GM19395 (cell line): ENCODE measurements around the gene VPS13D.
"Not testable (repeated sequence)": the region's sequence is repeated elsewhere in the genome, so short reads cannot be mapped to it uniquely, and the experiment has no call there.

Source experiments
- ATAC-seq: cut with Tn5 transposase; IDR thresholded peaks from one replicate; pipeline ENCODE4 v1.9.1; 2021; ENCODE audit warnings: mild to moderate bottlenecking, moderate library complexity; ENCODE audit not compliant: unreplicated experiment

Gene VPS13D

DNA sequence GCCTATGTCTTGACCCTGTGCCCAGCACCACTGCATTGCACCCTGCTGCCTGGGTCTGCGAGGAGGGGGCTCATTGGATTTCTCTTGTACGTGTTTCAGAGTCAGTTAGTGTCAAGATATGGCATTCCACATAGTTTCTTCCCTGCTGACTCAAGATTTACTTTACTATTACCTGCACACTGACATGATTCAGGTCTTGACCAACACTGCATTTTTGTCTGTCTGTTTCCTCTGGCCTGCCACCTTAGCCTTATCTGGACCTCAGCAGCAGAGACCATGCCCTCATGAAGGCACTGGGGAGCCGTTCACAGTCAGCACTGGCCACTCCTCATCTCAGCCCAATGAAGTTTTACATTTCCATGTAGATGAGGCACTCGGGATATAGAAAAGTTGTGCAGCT is 232.8 kb downstream of the VPS13D start:
- no peak for ATAC-seq

DNA sequence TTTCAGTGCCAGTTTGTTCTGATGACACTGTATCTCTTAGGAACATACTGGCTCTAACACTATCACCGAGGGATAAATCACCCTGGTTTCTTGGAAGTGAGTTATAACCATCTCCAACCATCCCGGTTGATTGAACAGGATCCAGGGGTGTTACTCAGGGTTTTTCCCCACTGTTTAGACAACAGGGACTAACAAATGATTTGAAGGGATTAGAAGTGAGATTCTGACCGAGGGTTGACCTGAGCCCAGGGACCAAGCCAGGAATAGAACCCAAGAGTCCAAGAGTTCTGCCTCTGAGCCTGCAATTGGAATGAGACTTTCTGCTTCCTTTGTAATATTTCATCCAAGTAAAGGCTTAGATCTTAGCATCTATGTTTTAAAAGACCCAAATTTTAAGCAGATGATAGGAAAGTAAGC is 234.2 kb downstream of the VPS13D start:
- ATAC-seq, result no peak

DNA sequence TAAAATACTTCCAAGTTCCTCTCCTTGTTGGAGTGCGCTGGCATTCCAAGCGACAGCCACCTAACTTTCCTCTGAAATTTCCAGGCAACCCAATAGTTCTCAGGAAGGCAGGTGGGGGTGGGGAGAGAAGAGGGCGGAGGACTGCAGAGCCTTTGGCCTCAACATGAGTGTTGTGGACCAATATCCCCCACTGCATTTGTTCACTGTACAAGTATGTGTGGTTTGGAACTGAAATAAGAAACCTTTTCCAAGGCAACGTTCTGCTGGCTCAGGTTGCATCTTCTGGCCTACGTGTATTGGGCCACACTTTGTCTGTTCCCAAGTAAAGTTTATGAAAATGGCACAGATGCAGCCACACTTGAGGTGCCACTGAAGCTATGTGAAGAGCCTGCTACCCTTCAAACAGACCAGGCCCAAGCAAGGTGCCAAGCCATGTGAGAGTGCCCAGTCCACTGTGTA is 234.8 kb downstream of the VPS13D start:
- no peak for ATAC-seq

DNA sequence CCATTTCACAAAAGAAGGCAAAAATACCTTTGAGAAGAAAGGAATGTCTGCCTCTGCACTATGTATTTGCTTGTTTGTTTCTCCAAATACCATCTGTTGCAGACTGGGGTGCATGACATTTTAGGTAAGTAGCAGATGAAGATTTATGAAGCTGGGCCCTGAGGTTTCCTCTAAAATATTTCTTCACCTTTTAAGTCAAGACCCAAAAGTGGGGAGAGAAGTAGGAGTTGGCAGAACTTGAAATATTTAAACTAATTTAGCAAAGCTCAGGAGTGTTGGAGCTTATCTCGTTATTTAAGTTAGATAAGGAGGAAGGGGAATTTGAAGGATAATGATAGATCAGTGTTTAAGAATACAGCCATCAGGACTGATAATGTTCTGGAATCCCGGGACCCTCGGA is 235.3 kb downstream of the VPS13D start:
- no peak for ATAC-seq

DNA sequence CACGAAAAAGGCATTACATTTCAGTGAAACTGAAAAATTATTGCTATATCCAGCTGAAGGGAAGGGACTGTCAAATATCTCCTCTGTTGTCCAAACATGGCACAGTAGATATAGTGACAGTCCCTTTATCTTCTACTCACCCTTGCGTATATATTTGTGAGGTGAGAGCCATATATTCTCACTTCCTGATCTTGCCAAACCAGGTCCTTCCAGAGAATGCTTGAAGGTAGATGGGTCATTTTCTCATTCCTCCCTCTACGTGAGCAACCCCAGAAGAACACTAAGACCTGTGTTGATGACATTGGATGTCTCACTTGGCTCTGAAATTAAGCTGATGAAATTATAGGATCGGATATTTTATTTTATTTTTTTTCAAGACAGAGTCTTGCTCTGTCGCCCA is 237.0 kb downstream of the VPS13D start:
- ATAC-seq, result no peak

DNA sequence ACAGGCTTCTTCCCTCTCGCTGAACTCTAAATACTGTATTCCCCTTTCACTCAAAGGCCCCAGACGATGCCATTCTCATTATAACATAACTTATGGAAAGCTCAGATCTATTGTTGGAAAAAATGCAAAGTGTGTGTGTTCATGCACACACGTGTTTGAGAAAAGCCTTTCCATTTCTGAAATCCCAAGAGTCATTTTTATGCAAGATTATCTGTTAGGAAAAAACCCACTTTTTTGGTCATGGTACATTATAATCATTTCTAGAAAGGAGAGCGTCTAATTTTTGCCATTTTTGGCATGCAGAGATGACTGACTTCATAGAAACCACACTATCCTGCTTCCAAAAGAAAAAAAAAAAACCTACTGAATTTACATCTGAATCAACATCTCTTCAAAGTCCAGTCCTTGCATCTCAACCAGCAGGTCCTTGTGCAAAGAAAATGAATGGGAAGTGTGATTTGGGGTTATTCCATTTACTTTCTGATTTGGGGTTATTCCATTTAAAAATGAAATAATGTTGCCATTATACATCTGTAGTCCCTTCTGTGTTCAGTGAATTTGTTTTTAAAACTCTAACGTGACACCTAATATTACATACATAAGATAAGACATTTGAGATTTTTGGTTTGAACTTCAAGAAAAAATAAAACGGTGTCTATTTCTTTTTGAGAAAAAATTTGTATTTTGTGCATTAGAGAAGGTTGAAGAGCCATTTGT is 237.9 kb downstream of the VPS13D start:
- ATAC-seq, result no peak

DNA sequence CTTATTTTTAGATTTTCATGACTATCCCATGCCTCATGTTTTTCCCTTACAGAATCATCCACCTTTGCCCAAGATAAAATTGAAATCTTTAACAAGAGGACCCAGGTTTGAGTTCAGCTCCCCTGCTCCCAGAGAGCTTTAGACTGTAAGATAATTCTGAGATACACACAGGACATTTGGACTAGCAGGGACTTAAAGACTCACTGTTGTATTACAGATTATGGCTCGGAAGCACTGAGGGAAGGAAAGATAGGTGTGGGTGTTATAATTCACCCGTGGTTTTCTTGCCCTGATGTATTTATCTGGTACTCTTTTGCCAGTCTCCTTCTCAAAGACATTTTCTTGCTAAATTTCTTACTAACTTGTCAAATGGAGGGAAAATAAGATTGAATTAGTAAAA is 238.5 kb downstream of the VPS13D start:
- ATAC-seq, result no peak

DNA sequence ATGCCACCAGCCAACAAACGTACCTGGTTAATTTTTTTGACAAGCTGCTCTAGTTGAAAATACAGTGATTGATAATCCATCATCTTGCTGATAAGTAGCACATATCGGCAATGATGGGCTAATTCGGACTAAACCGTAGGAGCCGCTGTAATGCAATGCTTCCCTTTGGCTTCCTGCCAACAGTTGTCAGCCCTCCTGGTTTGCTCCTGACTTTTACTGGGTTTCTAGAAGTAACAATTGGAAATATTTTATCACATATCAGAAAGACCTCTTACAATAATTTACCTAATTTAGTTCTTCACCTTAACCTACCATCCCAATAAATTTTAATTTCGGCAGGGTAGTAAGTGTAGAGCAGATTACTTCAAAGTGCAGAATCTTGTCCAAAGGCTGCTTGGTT is 239.7 kb downstream of the VPS13D start:
- ATAC-seq, result no peak

DNA sequence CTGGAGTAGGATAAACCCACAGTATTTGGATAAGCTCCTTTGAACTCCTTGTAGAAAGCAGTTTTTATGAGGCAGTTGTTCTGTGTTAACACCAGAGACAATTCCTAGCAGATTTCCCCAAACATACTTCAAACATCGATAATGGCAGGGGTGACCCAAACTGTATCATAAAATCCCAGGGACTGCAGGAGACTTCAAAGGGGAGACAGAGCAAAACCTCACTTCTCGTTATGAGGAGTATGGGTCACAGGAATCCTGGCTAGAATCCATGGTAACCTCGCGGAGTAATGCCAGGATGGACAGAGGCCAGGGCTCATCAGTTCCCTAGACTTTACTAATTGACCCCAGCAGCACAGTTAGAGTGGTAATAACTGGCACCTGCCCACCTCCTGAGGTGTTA is 240.2 kb downstream of the VPS13D start:
- no peak for ATAC-seq

DNA sequence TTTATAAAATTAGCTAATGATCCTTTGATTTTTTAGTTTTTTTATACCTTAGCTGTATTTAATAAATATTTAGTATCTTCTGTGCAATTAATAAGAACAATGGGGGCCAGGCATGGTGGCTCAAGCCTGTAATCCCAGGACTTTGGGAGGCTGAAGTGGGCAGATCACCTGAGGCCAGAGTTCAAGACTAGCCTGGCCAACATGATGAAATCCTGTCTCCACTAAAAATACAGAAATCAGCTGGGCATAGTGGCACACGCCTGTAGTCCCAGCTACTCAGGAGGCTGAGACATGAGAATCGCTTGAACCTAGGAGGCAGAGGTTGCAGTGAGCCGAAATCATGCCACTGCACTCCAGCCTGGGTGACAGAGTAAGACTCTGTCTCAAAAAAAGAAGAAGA is 241.1 kb downstream of the VPS13D start:
- ATAC-seq, result not testable (repeated sequence)

DNA sequence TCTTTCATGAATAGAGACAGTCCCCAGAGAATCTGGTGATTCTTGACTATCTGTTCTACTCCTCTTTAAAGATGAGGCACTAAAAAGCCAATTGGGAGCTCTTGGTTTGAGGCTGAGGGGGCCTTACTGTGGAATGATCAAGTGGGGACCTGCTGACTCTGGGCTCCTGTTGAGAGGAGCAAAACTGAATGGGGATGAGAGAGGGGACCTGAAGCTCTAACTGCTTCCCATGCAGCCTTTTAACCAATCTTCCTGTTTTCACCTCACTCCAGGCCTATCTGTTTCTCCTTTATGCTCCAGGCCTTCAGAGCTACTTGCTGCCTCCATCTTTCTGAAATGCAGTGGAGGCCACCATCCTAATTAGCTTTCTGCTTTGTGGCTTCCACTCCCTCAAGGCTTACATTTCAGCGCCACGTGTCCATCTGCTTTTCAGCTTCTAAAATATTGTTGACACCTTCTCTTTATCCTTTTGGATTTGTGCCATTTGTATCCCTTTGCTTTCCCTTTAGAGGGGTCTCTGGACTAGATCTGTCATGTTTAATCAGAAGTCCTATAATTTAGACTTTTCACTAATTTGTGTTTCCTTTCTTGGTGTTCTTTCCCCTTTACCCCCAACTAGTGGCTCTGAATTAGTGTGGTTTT is 242.4 kb downstream of the VPS13D start:
- ATAC-seq, result no peak

DNA sequence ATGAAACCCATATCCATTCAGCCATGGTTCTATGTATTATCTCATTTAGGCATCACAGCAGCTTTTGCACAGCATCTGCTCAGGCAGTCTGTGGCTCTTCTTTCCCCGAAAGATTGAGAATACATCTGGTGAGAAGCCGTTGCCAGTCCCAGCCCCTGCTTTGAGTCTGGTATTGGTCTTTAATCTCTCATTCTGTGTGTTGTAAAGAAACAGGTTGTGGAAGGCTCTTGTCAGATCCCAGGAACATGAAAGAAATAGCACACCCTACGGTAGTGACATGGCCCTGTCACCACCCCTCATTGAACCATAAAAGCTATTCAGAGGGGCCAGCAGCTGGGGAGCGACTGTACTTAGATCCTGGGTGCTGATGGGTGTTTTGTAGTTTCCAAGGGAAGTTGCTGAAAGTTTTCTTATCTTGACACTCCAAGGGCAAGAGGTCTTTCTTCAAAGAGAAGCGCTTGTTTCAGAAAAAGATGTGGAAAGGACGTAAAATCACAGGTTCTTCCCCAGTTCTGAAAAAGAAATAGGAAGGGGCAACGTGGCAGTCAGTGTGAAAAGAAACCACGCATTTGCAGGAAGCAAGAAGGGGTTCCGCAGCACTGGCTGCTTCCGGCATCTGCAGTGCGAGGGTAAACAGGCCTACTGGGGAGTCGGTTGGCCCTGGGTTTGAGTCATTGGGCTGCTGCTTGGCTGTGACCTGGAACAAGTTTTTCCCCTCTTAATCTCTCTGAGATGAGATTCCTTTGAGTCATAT is 243.1 kb downstream of the VPS13D start:
- ATAC-seq, result no peak

DNA sequence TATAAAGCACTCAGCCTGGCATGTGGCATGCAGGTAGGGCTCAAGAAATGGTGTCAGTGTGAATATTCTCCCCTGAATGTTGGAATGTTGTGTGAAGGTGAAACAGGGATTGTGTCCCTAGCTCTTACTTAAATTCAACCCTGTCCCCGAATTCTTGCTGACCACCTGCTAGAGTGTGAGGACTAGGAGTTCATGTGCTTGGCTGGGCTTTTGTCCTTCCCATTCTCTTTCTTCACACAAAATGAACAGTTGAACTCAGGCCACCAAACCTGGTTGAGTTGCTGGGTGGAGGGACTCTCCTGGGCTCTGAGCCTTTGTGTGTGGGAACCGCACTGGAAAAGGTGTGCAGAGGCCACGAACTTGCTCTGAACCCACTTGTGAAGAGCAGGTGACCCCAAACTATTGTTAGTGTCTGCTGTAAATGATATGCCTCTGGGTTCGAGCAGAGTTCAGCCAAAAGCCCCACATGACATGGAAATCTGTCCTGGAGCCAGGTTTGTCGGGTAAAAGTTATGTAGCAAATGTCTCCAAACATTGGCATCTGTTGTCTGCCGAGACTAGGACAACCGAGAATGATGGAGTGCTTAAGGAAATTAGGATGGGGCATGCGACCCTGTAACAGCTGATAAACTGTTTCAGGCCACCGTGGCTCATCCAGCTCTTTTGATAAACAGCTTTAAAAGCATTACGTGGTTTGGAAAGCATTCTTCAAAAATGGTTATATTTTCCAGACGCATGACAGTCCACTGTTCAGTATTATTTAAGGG is 243.9 kb downstream of the VPS13D start:
- ATAC-seq, result no peak

DNA sequence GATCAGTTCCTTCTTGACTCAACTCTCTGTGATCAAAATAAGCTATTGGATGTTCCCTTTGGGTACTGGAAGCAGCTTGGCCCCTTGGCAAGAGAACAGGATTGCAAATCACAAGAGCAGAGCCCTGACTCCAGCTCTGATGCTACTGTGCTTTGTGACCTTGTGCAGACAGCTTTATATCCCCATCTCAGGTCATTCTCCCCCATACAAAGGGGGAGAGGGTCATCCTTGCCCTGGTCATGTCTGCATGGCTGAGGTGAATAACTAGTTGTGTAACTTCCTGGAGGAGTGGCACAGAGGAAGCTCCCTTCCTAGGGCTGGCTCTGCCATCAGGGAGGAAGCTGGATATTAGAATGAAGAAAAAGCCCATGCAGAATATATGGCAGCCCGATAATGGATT is 245.3 kb downstream of the VPS13D start:
- no peak for ATAC-seq

DNA sequence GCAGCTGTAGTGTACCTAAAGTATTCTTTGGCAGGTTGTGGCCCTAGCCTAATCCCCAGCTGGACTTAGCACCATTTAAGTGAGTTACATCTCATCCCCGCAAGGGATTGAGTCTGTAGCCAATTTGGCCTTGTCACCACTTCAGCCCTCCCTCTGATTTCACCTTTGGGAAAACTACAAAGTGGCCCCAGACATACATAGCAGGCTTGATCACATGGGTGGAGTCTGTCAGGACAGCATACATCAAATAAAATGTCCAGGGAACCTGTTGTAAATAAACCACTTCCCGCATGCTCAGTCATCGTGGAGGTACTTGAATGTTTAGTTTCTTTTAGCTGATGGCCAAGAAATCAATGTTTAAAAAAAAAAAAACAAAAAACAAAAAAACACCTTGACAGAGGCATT is 245.7 kb downstream of the VPS13D start:
- ATAC-seq, result no peak

DNA sequence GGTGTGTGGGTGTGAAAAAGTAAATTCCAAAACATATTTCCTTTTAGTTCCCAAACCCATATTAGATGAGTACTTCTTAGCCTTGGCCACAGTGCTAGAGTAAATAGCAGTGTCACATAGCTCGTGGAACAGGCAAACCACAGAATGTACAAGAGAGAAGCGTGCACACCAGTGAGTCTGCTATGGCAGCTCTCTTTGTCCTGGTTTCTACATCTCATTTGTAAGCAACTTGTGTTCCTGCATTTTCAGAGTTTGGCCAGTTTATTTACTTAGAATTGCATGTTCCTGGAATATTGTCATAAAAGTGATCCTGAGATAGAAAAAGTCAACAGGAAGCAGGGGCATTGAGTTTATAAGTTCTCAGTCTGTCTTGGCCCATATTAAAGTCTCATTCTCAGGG is 246.1 kb downstream of the VPS13D start:
- no peak for ATAC-seq

DNA sequence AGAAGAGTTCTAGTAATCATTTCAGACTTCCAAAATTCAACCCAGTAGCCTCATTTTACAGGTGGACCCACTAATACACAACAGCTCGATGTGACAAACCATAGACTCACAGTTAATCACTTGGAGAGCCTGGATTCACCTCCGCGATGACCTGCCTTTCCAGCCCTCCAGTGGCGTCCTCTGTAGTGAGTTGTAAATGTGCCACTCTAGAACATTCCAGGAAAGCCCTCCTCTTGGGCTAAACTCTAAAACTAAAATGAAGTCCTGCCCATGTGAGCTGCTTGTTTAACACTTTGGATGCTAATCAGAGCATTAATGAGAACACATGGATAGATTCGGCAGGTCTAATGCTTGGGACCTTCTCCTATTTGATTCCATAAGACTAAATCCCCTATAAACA is 247.5 kb downstream of the VPS13D start:
- no peak for ATAC-seq

DNA sequence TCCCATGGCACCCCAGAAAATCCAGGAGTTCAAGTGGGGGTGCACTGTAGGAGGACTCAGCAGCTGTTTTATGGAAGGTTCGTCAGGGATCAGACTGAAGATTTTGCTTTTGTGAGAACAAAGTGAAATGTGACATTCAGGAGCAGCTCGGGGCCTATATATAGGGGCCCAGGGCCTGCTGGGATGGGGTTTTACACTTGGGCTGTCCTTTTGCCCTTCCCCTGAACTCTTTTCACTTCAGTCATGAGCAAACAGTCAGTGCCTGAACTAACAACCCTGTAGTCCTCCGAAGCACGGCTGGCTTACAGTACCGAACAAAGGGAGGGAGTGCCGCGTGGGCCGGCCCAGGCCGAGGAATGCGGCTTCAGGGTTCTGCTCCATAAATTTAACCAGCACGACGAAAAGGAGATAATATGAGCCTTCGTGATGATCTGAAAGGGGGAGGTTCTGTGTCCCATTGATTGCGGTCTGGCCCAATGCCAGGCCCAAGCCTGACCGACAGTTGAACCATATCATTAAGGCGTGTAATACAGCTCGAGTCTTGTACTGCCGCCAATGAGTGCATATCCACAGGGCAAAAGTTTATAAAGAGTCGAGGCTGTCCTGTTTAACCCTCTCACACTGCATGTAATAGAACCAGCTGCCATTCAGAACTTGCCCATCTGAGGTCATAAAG is 248.2 kb downstream of the VPS13D start:
- no peak for ATAC-seq

DNA sequence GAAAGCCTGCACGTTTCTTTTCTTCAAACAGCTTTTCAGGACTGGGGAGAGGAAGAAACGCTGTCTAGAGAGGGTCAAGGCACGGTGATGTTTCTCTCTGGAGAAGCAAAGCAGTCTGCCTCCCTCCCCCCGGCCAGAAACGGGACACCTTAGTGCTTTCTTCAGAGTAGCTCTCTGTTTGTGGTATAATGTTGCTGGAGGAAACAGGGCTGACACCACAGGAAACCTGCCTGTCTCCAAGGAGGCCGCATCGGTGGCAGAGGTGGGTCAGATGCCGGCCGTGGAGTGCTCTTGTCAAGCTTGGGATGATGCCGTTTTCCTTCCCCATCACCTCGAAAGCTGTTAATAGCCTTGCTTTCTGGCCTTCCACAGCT is 248.8 kb downstream of the VPS13D start:
- no peak for ATAC-seq

DNA sequence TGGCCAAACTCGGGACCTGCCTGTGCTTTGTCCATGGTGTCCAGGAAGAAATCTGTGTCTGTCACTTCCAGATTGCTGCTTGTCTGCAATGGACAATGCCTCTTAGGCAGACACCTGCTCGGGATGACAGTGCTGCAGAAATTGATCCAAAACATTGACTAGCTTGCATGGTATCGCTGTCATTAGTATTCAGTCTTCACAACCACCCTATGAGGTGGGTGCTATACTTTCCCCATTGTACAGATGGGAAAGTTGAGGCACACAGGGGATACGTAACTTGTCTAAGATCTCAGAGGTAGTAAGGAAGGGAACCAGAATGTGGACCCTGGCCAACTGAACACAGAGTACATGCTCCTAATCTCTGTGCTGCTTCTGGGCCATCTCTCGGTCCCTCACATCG is 249.5 kb downstream of the VPS13D start:
- ATAC-seq, result no peak

DNA sequence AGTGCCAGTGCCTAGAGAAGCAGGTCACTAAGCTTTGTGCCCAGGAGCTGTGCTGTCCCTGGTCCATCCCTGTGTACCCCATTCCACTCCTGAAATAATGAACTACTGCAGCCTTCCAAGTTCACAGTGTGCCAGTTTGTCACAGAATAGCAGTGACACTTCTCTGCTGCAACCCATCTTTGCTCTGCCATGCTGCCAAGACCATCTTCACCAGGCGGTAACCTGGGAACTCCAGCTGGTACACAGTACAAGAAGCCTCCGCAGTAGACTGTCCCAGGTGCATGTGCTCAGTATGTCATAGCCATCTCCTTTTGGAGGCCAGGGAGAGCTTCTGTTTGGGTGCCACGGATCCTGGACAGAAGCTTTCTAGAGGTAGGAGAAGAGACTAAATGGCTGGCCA is 250.2 kb downstream of the VPS13D start:
- ATAC-seq, result no peak
